GM18499 (cell line): ENCODE measurements around the gene BANP.
"Not testable (repeated sequence)": the region's sequence is repeated elsewhere in the genome, so short reads cannot be mapped to it uniquely, and the experiment has no call there.

Experiments used
- ATAC-seq: cut with Tn5 transposase; IDR thresholded peaks from one replicate; pipeline ENCODE4 v1.9.1; 2021; ENCODE audit warnings: moderate number of reproducible peaks; ENCODE audit not compliant: insufficient read depth, unreplicated experiment

The BANP gene

DNA sequence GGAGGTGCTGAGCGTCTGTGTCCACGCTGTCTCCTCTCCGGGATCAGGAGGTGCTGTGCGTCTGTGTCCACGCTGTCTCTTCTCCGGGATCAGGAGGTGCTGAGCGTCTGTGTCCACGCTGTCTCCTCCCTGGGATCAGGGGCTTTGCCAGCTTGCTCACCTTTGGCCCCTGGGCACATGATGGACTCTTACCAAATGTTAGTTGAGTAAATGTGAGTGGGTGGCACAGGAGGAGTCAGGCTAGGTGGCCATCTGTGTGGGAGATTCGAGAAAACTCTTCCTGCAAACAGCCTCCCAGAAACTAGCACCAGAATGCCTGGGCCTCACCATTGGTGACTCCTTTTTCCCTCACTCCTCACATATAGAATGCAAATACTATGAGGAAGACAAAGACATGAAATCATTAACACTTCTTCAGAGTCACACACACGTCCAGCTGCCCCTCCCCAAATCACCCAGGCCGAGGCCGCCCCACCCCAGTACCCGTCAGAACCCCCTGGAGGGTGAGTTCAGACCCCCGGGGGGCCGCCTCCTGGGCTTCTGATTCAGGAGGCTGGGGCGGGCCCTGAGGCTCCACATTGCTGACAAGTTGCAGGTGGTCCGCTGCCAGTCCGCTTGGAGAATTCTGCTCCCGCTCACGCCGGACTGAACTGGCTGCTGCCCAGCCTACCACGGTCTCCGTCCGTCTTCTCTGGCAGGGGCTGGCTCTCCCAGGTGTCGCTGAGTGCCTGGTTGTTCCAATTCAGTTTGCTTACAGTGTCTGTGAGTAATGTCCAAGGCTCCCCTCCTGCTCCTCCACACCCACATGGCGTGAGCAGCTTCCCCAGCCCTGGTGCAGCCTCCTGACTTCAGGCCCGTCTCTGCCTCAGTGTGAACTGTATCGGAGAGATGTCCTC is 158.7 kb downstream of the BANP start:
- not testable (repeated sequence) for ATAC-seq

- not testable (repeated sequence) for ATAC-seq
These were observed 159.8 kb downstream of the BANP start for GRCh38 chr16:88110875-88111494.

- not testable (repeated sequence) for ATAC-seq
These were observed 160.7 kb downstream of the BANP start for GRCh38 chr16:88111976-88112375.

GRCh38 chr16:88113545-88114045 is 162.4 kb downstream of the BANP start:
- ATAC-seq, result no peak

- ATAC-seq, result not testable (repeated sequence)
These were observed 163.5 kb downstream of the BANP start for GRCh38 chr16:88114541-88115228.

DNA sequence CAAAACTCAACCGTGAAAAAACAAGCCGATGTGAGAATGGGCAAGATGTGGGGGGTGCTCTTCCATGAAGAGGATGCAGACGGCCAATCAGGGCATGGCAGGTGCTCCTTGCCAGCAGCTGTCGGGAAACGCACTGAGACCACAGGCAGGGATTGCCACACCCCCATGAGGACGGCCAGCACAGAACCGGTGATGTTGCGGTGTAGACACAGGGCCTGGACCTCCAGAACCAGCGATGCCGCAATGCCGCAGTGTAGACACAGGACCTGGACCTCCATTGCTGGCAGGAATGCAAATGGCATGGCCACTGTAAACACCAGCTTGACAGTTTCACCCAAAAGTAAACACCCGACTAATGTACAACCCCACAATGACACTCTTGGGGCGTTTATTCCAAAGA is 164.9 kb downstream of the BANP start:
- no peak for ATAC-seq

DNA sequence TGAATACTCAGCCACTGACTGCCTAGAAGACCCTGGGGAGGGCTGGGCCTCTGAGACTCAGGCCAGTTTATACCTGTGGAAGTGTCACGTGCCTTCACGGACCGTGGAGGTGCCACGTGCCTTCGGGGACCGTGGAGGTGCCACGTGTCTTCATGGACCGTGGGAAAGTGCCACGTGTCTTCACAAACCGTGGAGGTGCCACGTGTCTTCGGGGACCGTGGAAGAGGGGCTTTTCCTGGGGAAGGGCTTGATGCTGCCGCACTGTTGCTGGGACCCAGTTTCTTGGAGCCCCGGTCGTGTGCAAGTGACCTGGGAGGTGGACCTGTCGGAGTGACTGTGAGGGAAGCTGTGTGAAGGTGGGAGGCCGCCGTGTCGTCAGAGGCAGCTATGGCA is 166.2 kb downstream of the BANP start:
- ATAC-seq, result no peak

- no peak for ATAC-seq
These were observed 167.1 kb downstream of the BANP start for GRCh38 chr16:88118376-88118775.

- ATAC-seq, result not testable (repeated sequence)
These were observed 167.9 kb downstream of the BANP start for GRCh38 chr16:88118852-88119741.

GRCh38 chr16:88119881-88120751 is 168.9 kb downstream of the BANP start:
- not testable (repeated sequence) for ATAC-seq

GRCh38 chr16:88120812-88121211 is 169.6 kb downstream of the BANP start:
- ATAC-seq, result no peak

- ATAC-seq, result not testable (repeated sequence)
These were observed 170.2 kb downstream of the BANP start for GRCh38 chr16:88121391-88121790.

- no peak for ATAC-seq
These were observed 170.8 kb downstream of the BANP start for GRCh38 chr16:88121886-88122580.
